Esophagus muscularis mucosa (tissue), 3 donors: ENCODE data around the gene DNAH14.

Experiments used
- POLR2A ChIP-seq: fragments of 450-650 bp; IDR thresholded peaks from one replicate; pipeline ENCODE4 v1.6.1; 2017; ENCODE audit warnings: antibody characterized with exemption, moderate library complexity, mild to moderate bottlenecking, low read depth
- POLR2AphosphoS5 ChIP-seq, 2 donors: sonication (generic); formaldehyde crosslinking; IDR thresholded peaks; one replicate each; pipeline ENCODE4 v1.6.1; 2017; ENCODE audit warnings: antibody characterized with exemption in 2 of 2
- TF ChIP-seq, protein P1 (sequence below), 3 experiments: fragments of 200-600 bp in 2 of 3; fragments of 450-650 bp in 1 of 3; sonication (generic) in 2 of 3; IDR thresholded peaks; one replicate each; pipeline ENCODE4 v1.5.1; 2017 to 2019; ENCODE audit warnings: antibody characterized with exemption in 3 of 3, mild to moderate bottlenecking in 2 of 3, moderate library complexity in 1 of 3

DNA sequence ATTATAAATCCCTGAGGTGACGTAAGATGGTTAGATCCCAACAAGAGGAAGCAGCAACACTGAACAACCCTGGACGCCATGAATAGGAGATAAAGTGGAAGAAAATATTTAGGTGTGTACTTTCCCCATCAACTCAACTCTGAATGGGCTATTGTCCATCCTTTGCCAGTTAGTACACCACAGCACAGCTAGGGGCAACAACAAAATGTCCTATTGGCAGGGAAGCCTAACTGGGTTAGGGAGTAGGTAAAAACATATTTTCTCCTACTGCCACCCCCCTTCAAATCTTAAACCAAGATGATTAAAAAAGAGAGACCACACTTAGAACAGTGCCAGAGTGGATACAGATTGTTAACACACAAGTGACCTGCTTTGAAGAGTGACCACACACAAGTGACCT is 278.3 kb downstream of the DNAH14 start:
- TF ChIP-seq POLR2AphosphoS5 (IDR thresholded peaks at IDR 0.05) (no peak), POLR2A (no peak)
- TF ChIP-seq, protein P1, sequence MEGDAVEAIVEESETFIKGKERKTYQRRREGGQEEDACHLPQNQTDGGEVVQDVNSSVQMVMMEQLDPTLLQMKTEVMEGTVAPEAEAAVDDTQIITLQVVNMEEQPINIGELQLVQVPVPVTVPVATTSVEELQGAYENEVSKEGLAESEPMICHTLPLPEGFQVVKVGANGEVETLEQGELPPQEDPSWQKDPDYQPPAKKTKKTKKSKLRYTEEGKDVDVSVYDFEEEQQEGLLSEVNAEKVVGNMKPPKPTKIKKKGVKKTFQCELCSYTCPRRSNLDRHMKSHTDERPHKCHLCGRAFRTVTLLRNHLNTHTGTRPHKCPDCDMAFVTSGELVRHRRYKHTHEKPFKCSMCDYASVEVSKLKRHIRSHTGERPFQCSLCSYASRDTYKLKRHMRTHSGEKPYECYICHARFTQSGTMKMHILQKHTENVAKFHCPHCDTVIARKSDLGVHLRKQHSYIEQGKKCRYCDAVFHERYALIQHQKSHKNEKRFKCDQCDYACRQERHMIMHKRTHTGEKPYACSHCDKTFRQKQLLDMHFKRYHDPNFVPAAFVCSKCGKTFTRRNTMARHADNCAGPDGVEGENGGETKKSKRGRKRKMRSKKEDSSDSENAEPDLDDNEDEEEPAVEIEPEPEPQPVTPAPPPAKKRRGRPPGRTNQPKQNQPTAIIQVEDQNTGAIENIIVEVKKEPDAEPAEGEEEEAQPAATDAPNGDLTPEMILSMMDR (IDR thresholded peaks at IDR 0.05) = no peak
